HG03025 (cell line): Measurements from ENCODE around the gene MICAL3.
"Not testable (repeated sequence)": the region's sequence is repeated elsewhere in the genome, so short reads cannot be mapped to it uniquely, and the experiment has no call there.

Source experiments
- ATAC-seq: cut with Tn5 transposase; IDR thresholded peaks from one replicate; pipeline ENCODE4 v1.9.1; 2021; ENCODE audit warnings: mild to moderate bottlenecking, moderate library complexity; ENCODE audit not compliant: unreplicated experiment, low FRiP score

MICAL3 gene

GRCh38 chr22:18000441-18001039, 23.8 kb downstream of the MICAL3 start:
- no peak for ATAC-seq

GRCh38 chr22:17999851-18000250, 24.5 kb downstream of the MICAL3 start:
- ATAC-seq, result no peak

- no peak for ATAC-seq
Observed at GRCh38 chr22:17998913-17999312, 25.4 kb downstream of the MICAL3 start.

GRCh38 chr22:17997456-17997855, 26.9 kb downstream of the MICAL3 start:
- ATAC-seq, result no peak

GRCh38 chr22:17995256-17995655, 29.1 kb downstream of the MICAL3 start:
- not testable (repeated sequence) for ATAC-seq

- no peak for ATAC-seq
Observed at GRCh38 chr22:17994424-17995108, 29.8 kb downstream of the MICAL3 start.

GRCh38 chr22:17992976-17993375, 31.4 kb downstream of the MICAL3 start:
- not testable (repeated sequence) for ATAC-seq

- ATAC-seq, result not testable (repeated sequence)
Observed at GRCh38 chr22:17991992-17992391, 32.4 kb downstream of the MICAL3 start.

GRCh38 chr22:17990942-17991341, 33.4 kb downstream of the MICAL3 start:
- no peak for ATAC-seq

GRCh38 chr22:17990147-17990546, 34.2 kb downstream of the MICAL3 start:
- ATAC-seq, result no peak

GRCh38 chr22:17988800-17989513, 35.4 kb downstream of the MICAL3 start:
- no peak for ATAC-seq

GRCh38 chr22:17985606-17986005, 38.8 kb downstream of the MICAL3 start:
- ATAC-seq, result no peak

- ATAC-seq, result not testable (repeated sequence)
Observed at GRCh38 chr22:17985071-17985470, 39.3 kb downstream of the MICAL3 start.

GRCh38 chr22:17984114-17984513, 40.2 kb downstream of the MICAL3 start:
- no peak for ATAC-seq

GRCh38 chr22:17982572-17983141, 41.7 kb downstream of the MICAL3 start:
- no peak for ATAC-seq

- ATAC-seq, result no peak
Observed at GRCh38 chr22:17981497-17981896, 42.9 kb downstream of the MICAL3 start.

- no peak for ATAC-seq
Observed at GRCh38 chr22:17980638-17981051, 43.7 kb downstream of the MICAL3 start.

GRCh38 chr22:17980015-17980590, 44.3 kb downstream of the MICAL3 start:
- no peak for ATAC-seq

GRCh38 chr22:17978027-17978426, 46.3 kb downstream of the MICAL3 start:
- no peak for ATAC-seq

- no peak for ATAC-seq
Observed at GRCh38 chr22:17977371-17977770, 47.0 kb downstream of the MICAL3 start.

GRCh38 chr22:17976121-17976520, 48.2 kb downstream of the MICAL3 start:
- ATAC-seq, result no peak
